GM12878 (cell line): ENCODE results near the gene TIMM10. TPM values are rescaled to one million over a fixed set of nuclear protein-coding genes. Genes with fewer than 3 reads are reported as not detected.
A peak's percentile ranks its signal among the peaks of the same experiment; 100 is the strongest.

Source experiments
- CREB1 ChIP-seq: IDR thresholded peaks from 2 replicates; pipeline ENCODE4 v1.6.1; 2012; ENCODE audit warnings: low read depth, mild to moderate bottlenecking, inconsistent platforms
- FOXM1 ChIP-seq: IDR thresholded peaks from 2 replicates; pipeline ENCODE4 v1.6.1; 2012; ENCODE audit warnings: low read depth, mild to moderate bottlenecking, inconsistent platforms, low read length, moderate library complexity
- PAX5 ChIP-seq: IDR thresholded peaks from 2 replicates; pipeline ENCODE4 v1.6.1; 2011; ENCODE audit warnings: low read depth, low read length, borderline replicate concordance
- RAD21 ChIP-seq: IDR thresholded peaks from 2 replicates; pipeline ENCODE4 v1.6.1; 2011; ENCODE audit warnings: mild to moderate bottlenecking, low read depth, low read length, moderate library complexity; ENCODE audit not compliant: insufficient read depth
- SIN3A ChIP-seq: IDR thresholded peaks from 2 replicates; pipeline ENCODE4 v1.6.1; 2012; ENCODE audit warnings: low read depth, low read length, improper control_type of control experiment
- SMAD1 ChIP-seq: fragments of 450-650 bp; IDR thresholded peaks from 2 replicates; pipeline ENCODE4 v1.6.1; 2018; ENCODE audit warnings: mild to moderate bottlenecking, low read depth; ENCODE audit not compliant: partially characterized antibody
- SMARCA5 ChIP-seq: fragments of 450-650 bp; IDR thresholded peaks from 2 replicates; pipeline ENCODE4 v1.6.1; 2017; ENCODE audit warnings: mild to moderate bottlenecking
- ZZZ3 ChIP-seq: IDR thresholded peaks from 2 replicates; pipeline ENCODE4 v1.6.1; 2011; ENCODE audit warnings: low read depth; ENCODE audit not compliant: control insufficient read depth, insufficient read length
- polyA plus RNA-seq, 11 experiments: library from polyadenylated mRNA; depleted of rRNA in 4 of 11; unstranded in 6 of 11; stranded (reverse) in 5 of 11; fragments of >200 nt; fragmentation: Nextera tagmentation in 4 of 11; fragmentation: Illumina TruSeq in 1 of 11; extraction: Ambion mirVana in 4 of 11; extraction: Trizol in 1 of 11; gene quantifications; 1 replicate in 1 of 11; 2 replicates in 10 of 11; pipeline versions ENCODE4 v1.2.1 to v1.2.3, GENCODE V29; 2011 to 2016; ENCODE audit warnings: inconsistent platforms in 2 of 11, missing spikeins in 2 of 11, low read depth in 1 of 11
- total RNA-seq, 4 experiments: library from RNA; depleted of rRNA in 3 of 4; stranded (reverse); fragments of >200 nt in 3 of 4; fragmentation: Illumina TruSeq in 1 of 4; extraction: Trizol in 1 of 4; gene quantifications; 2 replicates each; pipeline versions ENCODE4 v1.2.1 to v1.2.3, GENCODE V29; 2013 to 2021
- TF ChIP-seq, protein P1 (sequence below): fragments of 450-650 bp; IDR thresholded peaks from 2 replicates; pipeline ENCODE4 v1.6.1; 2018; ENCODE audit warnings: borderline replicate concordance, mild to moderate bottlenecking; ENCODE audit not compliant: partially characterized antibody
- TF ChIP-seq, protein P2 (sequence below), 3 experiments: IDR thresholded peaks in 2 of 3; conservative IDR thresholded peaks in 1 of 3; 2 replicates each; pipeline ENCODE4 v1.5.1; 2011; ENCODE audit warnings: low read depth in 3 of 3, low read length in 3 of 3, mild to moderate bottlenecking in 3 of 3, control low read depth in 2 of 3, moderate library complexity in 2 of 3, inconsistent platforms in 1 of 3, mixed read lengths in 1 of 3; ENCODE audit not compliant: control insufficient read depth in 2 of 3, insufficient read depth in 1 of 3; ENCODE audit errors: extremely low read depth in 1 of 3
- TF ChIP-seq, protein P3 (sequence below): fragments of 450-650 bp; IDR thresholded peaks from 2 replicates; pipeline ENCODE4 v1.6.1; 2017; ENCODE audit warnings: low read depth, mild to moderate bottlenecking, moderate library complexity
- TF ChIP-seq, protein P4 (sequence below): IDR thresholded peaks from 2 replicates; pipeline ENCODE4 v1.6.1; 2012; ENCODE audit warnings: improper control_type of control experiment, low read depth, low read length; ENCODE audit not compliant: insufficient replicate concordance
- TF ChIP-seq, protein P5 (sequence below): IDR thresholded peaks from 2 replicates; pipeline ENCODE4 v1.6.1; 2012; ENCODE audit warnings: low read depth, low read length, improper control_type of control experiment
- TF ChIP-seq, protein P6 (sequence below): fragments of 450-650 bp; IDR thresholded peaks from 2 replicates; pipeline ENCODE4 v1.6.1; 2016; ENCODE audit warnings: mild to moderate bottlenecking

TIMM10 gene
- total and polyA plus RNA-seq, 10 of the 15 experiments (the other 5 are each of a cell fraction or from before 2014, with no cell fraction given): 148 to 898 (median 206) TPM

DNA sequence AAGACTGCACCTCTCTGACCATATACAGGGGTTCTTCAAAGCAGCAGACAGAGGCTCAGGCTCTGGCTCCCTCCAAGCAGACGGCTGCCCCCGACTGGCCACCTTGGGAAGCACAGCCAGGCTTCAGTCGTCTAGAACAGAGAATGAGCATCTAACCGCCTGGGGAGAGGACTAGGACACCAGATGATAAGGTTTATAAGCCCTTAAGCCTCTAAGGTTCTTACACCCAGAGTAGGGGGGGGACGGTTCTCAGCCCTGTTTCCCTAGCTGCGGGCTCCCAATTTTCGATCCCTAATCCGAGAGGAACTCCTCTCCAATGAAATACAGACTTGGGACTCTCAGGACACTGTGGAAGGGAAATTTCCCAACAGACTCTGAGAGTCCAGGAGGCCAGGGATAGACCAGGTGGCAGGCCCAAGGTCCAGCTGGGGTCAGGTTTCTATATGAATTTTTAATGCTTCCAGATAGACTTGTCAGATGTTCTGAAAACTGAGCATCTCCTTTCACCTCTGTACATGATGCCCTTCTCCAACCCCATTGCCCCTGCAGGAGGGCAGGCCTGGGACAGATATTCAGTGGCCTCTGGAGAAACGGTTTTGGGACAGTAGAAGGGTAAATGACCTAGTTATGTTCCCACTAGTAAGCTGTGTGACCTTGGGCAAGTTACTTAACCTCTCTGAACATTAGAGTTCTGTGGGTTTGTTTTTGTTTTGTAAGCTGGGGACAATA, 50.0 kb downstream of the TIMM10 start (continued):
- TF ChIP-seq, protein P1, sequence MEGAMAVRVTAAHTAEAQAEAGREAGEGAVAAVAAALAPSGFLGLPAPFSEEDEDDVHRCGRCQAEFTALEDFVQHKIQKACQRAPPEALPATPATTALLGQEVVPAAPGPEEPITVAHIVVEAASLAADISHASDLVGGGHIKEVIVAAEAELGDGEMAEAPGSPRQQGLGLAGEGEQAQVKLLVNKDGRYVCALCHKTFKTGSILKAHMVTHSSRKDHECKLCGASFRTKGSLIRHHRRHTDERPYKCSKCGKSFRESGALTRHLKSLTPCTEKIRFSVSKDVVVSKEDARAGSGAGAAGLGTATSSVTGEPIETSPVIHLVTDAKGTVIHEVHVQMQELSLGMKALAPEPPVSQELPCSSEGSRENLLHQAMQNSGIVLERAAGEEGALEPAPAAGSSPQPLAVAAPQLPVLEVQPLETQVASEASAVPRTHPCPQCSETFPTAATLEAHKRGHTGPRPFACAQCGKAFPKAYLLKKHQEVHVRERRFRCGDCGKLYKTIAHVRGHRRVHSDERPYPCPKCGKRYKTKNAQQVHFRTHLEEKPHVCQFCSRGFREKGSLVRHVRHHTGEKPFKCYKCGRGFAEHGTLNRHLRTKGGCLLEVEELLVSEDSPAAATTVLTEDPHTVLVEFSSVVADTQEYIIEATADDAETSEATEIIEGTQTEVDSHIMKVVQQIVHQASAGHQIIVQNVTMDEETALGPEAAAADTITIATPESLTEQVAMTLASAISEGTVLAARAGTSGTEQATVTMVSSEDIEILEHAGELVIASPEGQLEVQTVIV: no peak
- TF ChIP-seq RAD21 (peak; percentile 59), ZZZ3 (no peak), SMARCA5 (peak; percentile 72; the same call in 1 of the 2 replicates), PAX5 (no peak), SMAD1 (no peak), CREB1 (no peak), SIN3A (no peak), FOXM1 (no peak)
- TF ChIP-seq, protein P2, sequence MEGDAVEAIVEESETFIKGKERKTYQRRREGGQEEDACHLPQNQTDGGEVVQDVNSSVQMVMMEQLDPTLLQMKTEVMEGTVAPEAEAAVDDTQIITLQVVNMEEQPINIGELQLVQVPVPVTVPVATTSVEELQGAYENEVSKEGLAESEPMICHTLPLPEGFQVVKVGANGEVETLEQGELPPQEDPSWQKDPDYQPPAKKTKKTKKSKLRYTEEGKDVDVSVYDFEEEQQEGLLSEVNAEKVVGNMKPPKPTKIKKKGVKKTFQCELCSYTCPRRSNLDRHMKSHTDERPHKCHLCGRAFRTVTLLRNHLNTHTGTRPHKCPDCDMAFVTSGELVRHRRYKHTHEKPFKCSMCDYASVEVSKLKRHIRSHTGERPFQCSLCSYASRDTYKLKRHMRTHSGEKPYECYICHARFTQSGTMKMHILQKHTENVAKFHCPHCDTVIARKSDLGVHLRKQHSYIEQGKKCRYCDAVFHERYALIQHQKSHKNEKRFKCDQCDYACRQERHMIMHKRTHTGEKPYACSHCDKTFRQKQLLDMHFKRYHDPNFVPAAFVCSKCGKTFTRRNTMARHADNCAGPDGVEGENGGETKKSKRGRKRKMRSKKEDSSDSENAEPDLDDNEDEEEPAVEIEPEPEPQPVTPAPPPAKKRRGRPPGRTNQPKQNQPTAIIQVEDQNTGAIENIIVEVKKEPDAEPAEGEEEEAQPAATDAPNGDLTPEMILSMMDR (IDR thresholded peaks at IDR 0.05 in 2 of 3, conservative IDR thresholded peaks at IDR 0.05 in 1 of 3; ENCODE audit: control insufficient read depth in 2 of 3, extremely low read depth in 1 of 3, insufficient read depth in 1 of 3, low read depth in 3 of 3, low read length in 3 of 3): peak; percentile 71 to 91 (median 86)
- TF ChIP-seq, protein P3, sequence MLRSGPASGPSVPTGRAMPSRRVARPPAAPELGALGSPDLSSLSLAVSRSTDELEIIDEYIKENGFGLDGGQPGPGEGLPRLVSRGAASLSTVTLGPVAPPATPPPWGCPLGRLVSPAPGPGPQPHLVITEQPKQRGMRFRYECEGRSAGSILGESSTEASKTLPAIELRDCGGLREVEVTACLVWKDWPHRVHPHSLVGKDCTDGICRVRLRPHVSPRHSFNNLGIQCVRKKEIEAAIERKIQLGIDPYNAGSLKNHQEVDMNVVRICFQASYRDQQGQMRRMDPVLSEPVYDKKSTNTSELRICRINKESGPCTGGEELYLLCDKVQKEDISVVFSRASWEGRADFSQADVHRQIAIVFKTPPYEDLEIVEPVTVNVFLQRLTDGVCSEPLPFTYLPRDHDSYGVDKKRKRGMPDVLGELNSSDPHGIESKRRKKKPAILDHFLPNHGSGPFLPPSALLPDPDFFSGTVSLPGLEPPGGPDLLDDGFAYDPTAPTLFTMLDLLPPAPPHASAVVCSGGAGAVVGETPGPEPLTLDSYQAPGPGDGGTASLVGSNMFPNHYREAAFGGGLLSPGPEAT: no peak
- TF ChIP-seq, protein P4, sequence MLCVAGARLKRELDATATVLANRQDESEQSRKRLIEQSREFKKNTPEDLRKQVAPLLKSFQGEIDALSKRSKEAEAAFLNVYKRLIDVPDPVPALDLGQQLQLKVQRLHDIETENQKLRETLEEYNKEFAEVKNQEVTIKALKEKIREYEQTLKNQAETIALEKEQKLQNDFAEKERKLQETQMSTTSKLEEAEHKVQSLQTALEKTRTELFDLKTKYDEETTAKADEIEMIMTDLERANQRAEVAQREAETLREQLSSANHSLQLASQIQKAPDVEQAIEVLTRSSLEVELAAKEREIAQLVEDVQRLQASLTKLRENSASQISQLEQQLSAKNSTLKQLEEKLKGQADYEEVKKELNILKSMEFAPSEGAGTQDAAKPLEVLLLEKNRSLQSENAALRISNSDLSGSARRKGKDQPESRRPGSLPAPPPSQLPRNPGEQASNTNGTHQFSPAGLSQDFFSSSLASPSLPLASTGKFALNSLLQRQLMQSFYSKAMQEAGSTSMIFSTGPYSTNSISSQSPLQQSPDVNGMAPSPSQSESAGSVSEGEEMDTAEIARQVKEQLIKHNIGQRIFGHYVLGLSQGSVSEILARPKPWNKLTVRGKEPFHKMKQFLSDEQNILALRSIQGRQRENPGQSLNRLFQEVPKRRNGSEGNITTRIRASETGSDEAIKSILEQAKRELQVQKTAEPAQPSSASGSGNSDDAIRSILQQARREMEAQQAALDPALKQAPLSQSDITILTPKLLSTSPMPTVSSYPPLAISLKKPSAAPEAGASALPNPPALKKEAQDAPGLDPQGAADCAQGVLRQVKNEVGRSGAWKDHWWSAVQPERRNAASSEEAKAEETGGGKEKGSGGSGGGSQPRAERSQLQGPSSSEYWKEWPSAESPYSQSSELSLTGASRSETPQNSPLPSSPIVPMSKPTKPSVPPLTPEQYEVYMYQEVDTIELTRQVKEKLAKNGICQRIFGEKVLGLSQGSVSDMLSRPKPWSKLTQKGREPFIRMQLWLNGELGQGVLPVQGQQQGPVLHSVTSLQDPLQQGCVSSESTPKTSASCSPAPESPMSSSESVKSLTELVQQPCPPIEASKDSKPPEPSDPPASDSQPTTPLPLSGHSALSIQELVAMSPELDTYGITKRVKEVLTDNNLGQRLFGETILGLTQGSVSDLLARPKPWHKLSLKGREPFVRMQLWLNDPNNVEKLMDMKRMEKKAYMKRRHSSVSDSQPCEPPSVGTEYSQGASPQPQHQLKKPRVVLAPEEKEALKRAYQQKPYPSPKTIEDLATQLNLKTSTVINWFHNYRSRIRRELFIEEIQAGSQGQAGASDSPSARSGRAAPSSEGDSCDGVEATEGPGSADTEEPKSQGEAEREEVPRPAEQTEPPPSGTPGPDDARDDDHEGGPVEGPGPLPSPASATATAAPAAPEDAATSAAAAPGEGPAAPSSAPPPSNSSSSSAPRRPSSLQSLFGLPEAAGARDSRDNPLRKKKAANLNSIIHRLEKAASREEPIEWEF: no peak
- TF ChIP-seq, protein P5, sequence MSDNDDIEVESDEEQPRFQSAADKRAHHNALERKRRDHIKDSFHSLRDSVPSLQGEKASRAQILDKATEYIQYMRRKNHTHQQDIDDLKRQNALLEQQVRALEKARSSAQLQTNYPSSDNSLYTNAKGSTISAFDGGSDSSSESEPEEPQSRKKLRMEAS: no peak
- TF ChIP-seq, protein P6, sequence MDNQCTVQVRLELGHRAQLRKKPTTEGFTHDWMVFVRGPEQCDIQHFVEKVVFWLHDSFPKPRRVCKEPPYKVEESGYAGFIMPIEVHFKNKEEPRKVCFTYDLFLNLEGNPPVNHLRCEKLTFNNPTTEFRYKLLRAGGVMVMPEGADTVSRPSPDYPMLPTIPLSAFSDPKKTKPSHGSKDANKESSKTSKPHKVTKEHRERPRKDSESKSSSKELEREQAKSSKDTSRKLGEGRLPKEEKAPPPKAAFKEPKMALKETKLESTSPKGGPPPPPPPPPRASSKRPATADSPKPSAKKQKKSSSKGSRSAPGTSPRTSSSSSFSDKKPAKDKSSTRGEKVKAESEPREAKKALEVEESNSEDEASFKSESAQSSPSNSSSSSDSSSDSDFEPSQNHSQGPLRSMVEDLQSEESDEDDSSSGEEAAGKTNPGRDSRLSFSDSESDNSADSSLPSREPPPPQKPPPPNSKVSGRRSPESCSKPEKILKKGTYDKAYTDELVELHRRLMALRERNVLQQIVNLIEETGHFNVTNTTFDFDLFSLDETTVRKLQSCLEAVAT: no peak
